ENCODE measurements around the gene TRNP1.

- TF ChIP-seq POLR2A (IDR thresholded peaks at IDR 0.05; ENCODE audit: low read depth, low read length): no peak
- TF ChIP-seq RAD21 (IDR thresholded peaks at IDR 0.05; ENCODE audit: low read length): no peak
- no peak for TF ChIP-seq RFX5 (IDR thresholded peaks at IDR 0.05; ENCODE audit: low read depth, low read length)
- TF ChIP-seq CEBPB (IDR thresholded peaks at IDR 0.05; ENCODE audit: low read depth, low read length): no peak
- no peak for TF ChIP-seq CTCF (conservative IDR thresholded peaks at IDR 0.05; ENCODE audit: low read depth, low read length)
- no peak for TF ChIP-seq MAZ (IDR thresholded peaks at IDR 0.05; ENCODE audit: borderline replicate concordance, low read depth, low read length)
- no peak for TF ChIP-seq FOS (IDR thresholded peaks at IDR 0.05; ENCODE audit: low read depth, low read length)
- TF ChIP-seq BHLHE40 (IDR thresholded peaks at IDR 0.05; ENCODE audit: low read depth, low read length): no peak
- TF ChIP-seq USF2 (IDR thresholded peaks at IDR 0.05; ENCODE audit: low read depth, low read length): no peak
- no peak for TF ChIP-seq ELK1 (IDR thresholded peaks at IDR 0.05; ENCODE audit: borderline replicate concordance, low read depth, low read length)
- TF ChIP-seq SMC3 (IDR thresholded peaks at IDR 0.05; ENCODE audit: low read depth, low read length): no peak
- TF ChIP-seq NFE2L2 (IDR thresholded peaks at IDR 0.05; ENCODE audit: low read depth, low read length): no peak
- no peak for TF ChIP-seq MAFK (IDR thresholded peaks at IDR 0.05; ENCODE audit: low read depth, low read length)
Measured at GRCh38 chr1:26949266-26949925, 44.1 kb upstream of the TRNP1 start.
